MM.1S (cell line): ENCODE data around the gene RRAGD.

Experiments used
- DNase-seq: peaks from one replicate; pipeline ENCODE4 v3.0.0-alpha.2; 2015
- H2AFZ ChIP-seq: fragments of 300-600 bp; sonication (generic); 2 replicates; pipeline ENCODE4 v1.6.0; 2016; ENCODE audit warnings: antibody characterized with exemption, low read length
- H3F3A ChIP-seq: fragments of 300-600 bp; sonication (generic); 2 replicates; pipeline ENCODE4 v1.6.1; 2016; ENCODE audit warnings: mild to moderate bottlenecking, antibody characterized with exemption, low read length, moderate library complexity, mixed read lengths; ENCODE audit not compliant: insufficient read depth
- H3K27ac ChIP-seq: fragments of 300-600 bp; sonication (generic); 2 replicates; pipeline ENCODE4 v1.5.1; 2016; ENCODE audit warnings: mild to moderate bottlenecking, low read length
- H3K27me3 ChIP-seq: fragments of 300-600 bp; sonication (generic); replicated peaks from 2 replicates; pipeline ENCODE4 v1.6.0; 2016; ENCODE audit warnings: low read length; ENCODE audit not compliant: insufficient read depth
- H3K36me3 ChIP-seq: fragments of 300-600 bp; sonication (generic); replicated peaks from 2 replicates; pipeline ENCODE4 v1.6.1; 2016; ENCODE audit warnings: mild to moderate bottlenecking, low read length, mixed read lengths; ENCODE audit not compliant: insufficient read depth
- H3K4me1 ChIP-seq: fragments of 300-600 bp; sonication (generic); 2 replicates; pipeline ENCODE4 v1.6.1; 2016; ENCODE audit warnings: low read length, mixed read lengths
- H3K4me2 ChIP-seq: fragments of 300-600 bp; sonication (generic); 2 replicates; pipeline ENCODE4 v1.6.0; 2016; ENCODE audit warnings: low read depth, low read length
- H3K4me3 ChIP-seq: fragments of 300-600 bp; sonication (generic); 2 replicates; pipeline ENCODE4 v1.5.1; 2016; ENCODE audit warnings: low read length, mixed read lengths
- H3K79me2 ChIP-seq: fragments of 300-600 bp; sonication (generic); 2 replicates; pipeline ENCODE4 v1.6.1; 2016; ENCODE audit warnings: mixed run types, low read length, mixed read lengths
- H3K9ac ChIP-seq: fragments of 300-600 bp; sonication (generic); 2 replicates; pipeline ENCODE4 v1.6.1; 2016; ENCODE audit warnings: low read length, mixed read lengths
- H3K9me2 ChIP-seq: fragments of 300-600 bp; sonication (generic); replicated peaks from 2 replicates; pipeline ENCODE4 v1.6.1; 2016; ENCODE audit warnings: mild to moderate bottlenecking, low read length, mixed read lengths; ENCODE audit not compliant: insufficient read depth
- H3K9me3 ChIP-seq: fragments of 300-600 bp; sonication (generic); replicated peaks from 2 replicates; pipeline ENCODE4 v1.6.1; 2016; ENCODE audit warnings: mild to moderate bottlenecking, low read length, mixed read lengths; ENCODE audit not compliant: insufficient read depth
- H4K20me1 ChIP-seq: fragments of 300-600 bp; sonication (generic); 2 replicates; pipeline ENCODE4 v1.6.1; 2016; ENCODE audit warnings: mild to moderate bottlenecking, low read length, moderate library complexity, mixed read lengths; ENCODE audit not compliant: insufficient read depth
- CTCF ChIP-seq: fragments of 300-600 bp; sonication (generic); IDR thresholded peaks from 2 replicates; pipeline ENCODE4 v1.5.1; 2016; ENCODE audit warnings: antibody characterized with exemption, low read length, mixed read lengths
- EZH2 ChIP-seq: fragments of 300-600 bp; sonication (generic); optimal IDR thresholded peaks from 2 replicates; pipeline ENCODE3; 2017; ENCODE audit warnings: low read depth, mild to moderate bottlenecking, antibody characterized with exemption, low read length, mixed read lengths
- EZH2phosphoT487 ChIP-seq: fragments of 300-600 bp; sonication (generic); IDR thresholded peaks from 2 replicates; pipeline ENCODE4 v1.6.1; 2018; ENCODE audit warnings: antibody characterized with exemption, low read length

The RRAGD gene

GRCh38 chr6:89328976-89329375 is 83.1 kb downstream of the RRAGD start:
- peaks cover 60% of the 10 kb centered on the region for H3F3A ChIP-seq
- no peak overlapping the region for H3K4me2 ChIP-seq
- no peaks in the 10 kb centered on the region for H3K27me3 ChIP-seq
- no peak for TF ChIP-seq CTCF
- TF ChIP-seq EZH2: no peak
- no peak for TF ChIP-seq EZH2phosphoT487
- H3K9me2 ChIP-seq: no peaks in the 10 kb centered on the region
- H4K20me1 ChIP-seq: peaks cover 5% of the 10 kb centered on the region; the same call in 1 of the 2 replicates
- no peak overlapping the region for H3K4me3 ChIP-seq
- H3K4me1 ChIP-seq: no peaks in the 10 kb centered on the region
- H2AFZ ChIP-seq: no peak overlapping the region
- H3K9ac ChIP-seq: no peak overlapping the region
- H3K79me2 ChIP-seq: peaks cover 67% of the 10 kb centered on the region
- DNase-seq: no peak
- H3K27ac ChIP-seq: no peak overlapping the region
- H3K36me3 ChIP-seq: peaks cover 60% of the 10 kb centered on the region
- H3K9me3 ChIP-seq: no peaks in the 10 kb centered on the region

- H3K9me3 ChIP-seq: no peaks in the 10 kb centered on the region
- TF ChIP-seq EZH2: no peak
- TF ChIP-seq EZH2phosphoT487: no peak
- no peak for TF ChIP-seq CTCF
- H3K79me2 ChIP-seq: peaks cover 40% of the 10 kb centered on the region
- H3K36me3 ChIP-seq: peaks cover 34% of the 10 kb centered on the region
- no peak overlapping the region for H3K4me3 ChIP-seq
- peaks cover 57% of the 10 kb centered on the region for H3F3A ChIP-seq
- H4K20me1 ChIP-seq: peaks cover 5% of the 10 kb centered on the region; the same call in 1 of the 2 replicates
- H3K9me2 ChIP-seq: no peaks in the 10 kb centered on the region
- peaks cover 10% of the 10 kb centered on the region for H3K4me1 ChIP-seq
- DNase-seq: no peak
- H3K9ac ChIP-seq: no peak overlapping the region
- no peaks in the 10 kb centered on the region for H3K27me3 ChIP-seq
- no peak overlapping the region for H2AFZ ChIP-seq
- H3K27ac ChIP-seq: no peak overlapping the region
- no peak overlapping the region for H3K4me2 ChIP-seq
These were observed 87.8 kb downstream of the RRAGD start for GRCh38 chr6:89324304-89324703.

GRCh38 chr6:89323511-89323971 is 88.5 kb downstream of the RRAGD start:
- Histone ChIP-seq H3F3A (peaks cover 50% of the 10 kb centered on the region), H3K27me3 (no peaks in the 10 kb centered on the region), H2AFZ (no peak overlapping the region), H3K4me2 (no peak overlapping the region), H3K27ac (no peak overlapping the region), H3K4me3 (no peak overlapping the region), H3K36me3 (peaks cover 26% of the 10 kb centered on the region; the same call in 1 of the 2 replicates), H3K9ac (no peak overlapping the region), H4K20me1 (no peaks in the 10 kb centered on the region), H3K4me1 (peaks cover 10% of the 10 kb centered on the region), H3K79me2 (peaks cover 39% of the 10 kb centered on the region), H3K9me3 (no peaks in the 10 kb centered on the region), H3K9me2 (no peaks in the 10 kb centered on the region)
- TF ChIP-seq EZH2phosphoT487: no peak
- no peak for TF ChIP-seq CTCF
- TF ChIP-seq EZH2: no peak
- DNase-seq: no peak
